Putamen (tissue), 1 donor: ENCODE results near the gene GRIK1.

Experiments used
- DNase-seq: peaks from one replicate; pipeline ENCODE4 v3.0.0-alpha.2; 2016; ENCODE audit warnings: low spot score

Gene GRIK1

GRCh38 chr21:29909571-29909970 is 30.2 kb downstream of the GRIK1 start:
- DNase-seq, result no peak

- no peak for DNase-seq
Measured at GRCh38 chr21:29904359-29905282, 35.2 kb downstream of the GRIK1 start.

GRCh38 chr21:29896884-29897283 is 42.9 kb downstream of the GRIK1 start:
- DNase-seq, result no peak

- DNase-seq, result no peak
Measured at GRCh38 chr21:29893687-29894086, 46.1 kb downstream of the GRIK1 start.

- no peak for DNase-seq
Measured at GRCh38 chr21:29892379-29892778, 47.4 kb downstream of the GRIK1 start.

GRCh38 chr21:29888437-29888836 is 51.4 kb downstream of the GRIK1 start:
- DNase-seq, result no peak

GRCh38 chr21:29887313-29888009 is 52.3 kb downstream of the GRIK1 start:
- DNase-seq, result no peak

- DNase-seq, result no peak
Measured at GRCh38 chr21:29885491-29885890, 54.3 kb downstream of the GRIK1 start.

- no peak for DNase-seq
Measured at GRCh38 chr21:29875873-29876272, 63.9 kb downstream of the GRIK1 start.

- DNase-seq, result no peak
Measured at GRCh38 chr21:29875036-29875716, 64.6 kb downstream of the GRIK1 start.

GRCh38 chr21:29873908-29874307 is 65.9 kb downstream of the GRIK1 start:
- no peak for DNase-seq

GRCh38 chr21:29870814-29871213 is 69.0 kb downstream of the GRIK1 start:
- no peak for DNase-seq

- DNase-seq, result no peak
Measured at GRCh38 chr21:29867796-29868195, 72.0 kb downstream of the GRIK1 start.

- no peak for DNase-seq
Measured at GRCh38 chr21:29860346-29860745, 79.5 kb downstream of the GRIK1 start.

GRCh38 chr21:29857150-29857549 is 82.6 kb downstream of the GRIK1 start:
- no peak for DNase-seq

GRCh38 chr21:29854795-29855194 is 85.0 kb downstream of the GRIK1 start:
- no peak for DNase-seq

GRCh38 chr21:29851611-29852010 is 88.2 kb downstream of the GRIK1 start:
- no peak for DNase-seq

- peak; percentile 47 for DNase-seq
Measured at GRCh38 chr21:29849735-29850176, 90.0 kb downstream of the GRIK1 start.

GRCh38 chr21:29843804-29844203 is 96.0 kb downstream of the GRIK1 start:
- no peak for DNase-seq

- no peak for DNase-seq
Measured at GRCh38 chr21:29834617-29835016, 105.2 kb downstream of the GRIK1 start.

- no peak for DNase-seq
Measured at GRCh38 chr21:29832217-29832616, 107.6 kb downstream of the GRIK1 start.

- DNase-seq, result peak; percentile 10
Measured at GRCh38 chr21:29829564-29830275, 110.1 kb downstream of the GRIK1 start.
